HTERT RPE-1 (cell line): ENCODE data around the gene BRSK1.
"Not testable (repeated sequence)": the region's sequence is repeated elsewhere in the genome, so short reads cannot be mapped to it uniquely, and the experiment has no call there.

Experiments used
- in situ Hi-C: fragments of 300-500 bp; cut with MboI; formaldehyde crosslinking; loops from 4 replicates; pipeline ENCODE4 v1.14.3; 2020; ENCODE audit warnings: low sequenced_read_pairs

Gene BRSK1

GRCh38 chr19:55325172-55325571, 41.4 kb downstream of the BRSK1 start, which contains the start of gene TMEM150B:
Gene TMEM150B (minus strand): TSS chr19:55325341. CDS start chr19:55321036, 4,305 bp downstream.
- in situ Hi-C loops = no loop called here

GRCh38 chr19:55328774-55329318, 45.0 kb downstream of the BRSK1 start:
- in situ Hi-C loops = not testable (repeated sequence)

DNA sequence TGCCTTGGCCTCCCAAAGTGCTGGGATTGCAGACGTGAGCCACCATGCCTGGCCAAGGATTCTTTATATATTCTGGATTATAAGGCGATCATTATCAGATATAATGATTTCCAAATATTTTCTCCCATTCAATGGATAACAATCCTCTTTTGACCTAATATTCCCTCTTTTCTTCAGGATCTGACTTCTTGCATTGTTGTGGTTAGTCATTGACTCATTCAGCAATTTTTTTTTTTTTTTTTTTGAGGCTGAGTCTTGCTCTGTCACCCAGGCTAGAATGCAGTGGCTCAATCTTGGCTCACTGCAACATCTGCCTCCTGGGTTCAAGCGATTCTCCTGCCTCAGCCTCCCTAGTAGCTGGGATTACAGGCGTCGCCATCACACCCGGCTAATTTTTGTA, 46.0 kb downstream of the BRSK1 start:
- in situ Hi-C loops = not testable (repeated sequence)

- in situ Hi-C loops = no loop called here
These were observed 50.1 kb downstream of the BRSK1 start for GRCh38 chr19:55333870-55334269.

GRCh38 chr19:55336101-55336500, 52.3 kb downstream of the BRSK1 start:
- in situ Hi-C loops = no loop called here

DNA sequence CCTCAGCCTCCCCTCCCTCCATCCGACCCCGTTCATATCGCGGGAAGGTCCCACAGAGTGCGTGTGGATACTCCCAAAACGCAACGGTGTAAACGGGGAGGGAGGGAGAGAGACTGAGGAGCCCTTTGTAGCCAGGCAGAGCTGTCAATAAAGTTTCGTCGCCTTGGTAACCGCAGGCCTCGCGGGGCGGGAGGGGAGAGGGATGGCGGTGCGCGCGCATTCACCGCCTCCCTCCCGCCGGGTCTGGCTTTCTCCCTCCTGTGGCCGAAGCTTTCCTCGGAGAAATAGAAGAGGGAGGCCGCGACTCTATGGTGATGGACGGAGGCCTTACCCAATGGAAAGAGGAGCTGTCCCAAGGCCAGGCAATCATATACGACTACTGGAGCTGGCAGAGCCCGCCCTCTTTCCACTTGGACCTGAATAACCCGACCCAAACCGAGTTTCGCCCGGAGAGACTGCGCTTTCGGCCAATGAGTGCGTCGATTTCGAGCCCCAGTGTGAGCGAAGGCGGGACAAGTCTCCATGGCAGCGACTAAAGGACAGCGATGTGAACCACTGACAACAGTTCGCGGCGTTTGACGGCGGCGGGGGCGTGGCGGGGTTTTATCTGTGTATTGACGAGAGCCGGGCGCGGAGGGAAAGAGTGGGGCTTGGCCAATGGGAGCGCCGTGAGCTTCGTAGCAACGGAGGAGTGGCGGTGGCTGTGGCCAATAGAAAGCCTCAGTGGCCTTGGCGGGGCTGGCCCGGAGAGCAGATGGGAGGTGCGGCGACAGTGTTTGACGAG, 55.5 kb downstream of the BRSK1 start, which contains the start of gene KMT5C:
KMT5C (plus strand) TSS at position 772 of the 784 bp plus-strand sequence. CDS start 2,061 bp downstream, outside the sequence.
- in situ Hi-C loops = no loop called here

DNA sequence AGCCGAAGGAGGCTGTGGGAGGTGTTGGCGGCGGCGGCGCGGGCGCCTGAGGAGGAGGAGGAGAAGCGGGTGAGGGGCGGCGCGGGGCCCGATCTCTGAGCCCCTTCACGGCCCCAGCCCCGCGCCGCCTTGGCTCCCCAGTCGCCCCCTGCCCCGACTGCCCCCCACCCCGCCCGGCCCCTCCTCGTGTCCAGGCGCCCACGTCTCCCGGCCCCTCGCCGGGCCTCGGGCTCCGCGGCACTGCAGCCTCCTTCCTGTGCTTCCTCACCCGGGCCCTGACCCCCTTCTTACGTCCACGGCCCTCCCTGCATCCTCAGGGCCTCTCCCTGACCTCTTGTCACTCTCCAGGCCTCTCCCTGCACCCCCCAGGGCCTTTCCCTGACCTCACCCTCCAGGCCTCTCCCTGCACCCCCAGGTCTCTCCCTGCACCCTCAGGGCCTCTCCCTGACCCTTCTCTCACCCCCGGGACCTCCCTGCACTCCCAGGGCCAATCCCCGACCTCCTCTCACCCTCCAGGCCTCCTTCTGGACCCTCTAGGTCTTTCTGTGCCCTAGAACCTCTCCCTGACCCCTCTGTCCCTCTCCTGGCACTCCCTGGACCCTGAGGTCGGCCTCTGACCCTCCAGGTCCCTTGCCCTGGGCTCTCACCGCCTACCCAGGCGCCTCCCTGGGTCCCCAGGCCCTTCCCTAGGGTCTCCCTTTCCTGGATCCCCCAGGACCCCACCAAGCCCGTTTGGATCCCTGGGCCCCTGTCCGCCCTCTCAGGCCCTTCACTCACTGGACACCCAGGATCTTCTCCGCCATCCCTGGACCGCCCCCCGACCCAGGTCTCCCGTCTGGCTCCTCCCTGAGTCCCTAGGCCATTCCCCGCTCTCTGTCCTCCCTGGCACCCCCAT, 56.3 kb downstream of the BRSK1 start:
- in situ Hi-C loops = no loop called here

GRCh38 chr19:55340784-55341147, 57.0 kb downstream of the BRSK1 start:
- in situ Hi-C loops = no loop called here

DNA sequence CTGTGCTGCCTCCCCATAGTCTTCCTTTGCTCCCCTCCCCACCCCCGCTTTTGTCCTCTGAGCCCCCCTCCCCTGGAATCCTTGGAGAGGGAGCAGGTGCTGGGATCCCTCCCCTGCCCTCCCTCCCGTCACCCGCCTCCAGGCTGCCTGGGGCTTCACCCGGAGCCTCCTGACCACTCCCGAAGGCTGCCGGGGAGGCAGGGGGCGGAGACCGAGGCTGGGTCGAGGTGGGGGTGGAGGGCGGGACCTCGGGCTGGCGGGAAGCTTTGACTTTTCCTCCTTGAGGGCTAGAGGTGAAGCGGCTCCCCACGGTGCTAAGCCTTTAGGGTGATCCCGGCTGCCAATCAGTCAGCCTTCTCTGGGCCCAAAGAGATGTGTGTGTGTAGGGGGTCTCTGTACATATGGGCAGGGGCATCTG, 57.4 kb downstream of the BRSK1 start:
- in situ Hi-C loops = no loop called here

DNA sequence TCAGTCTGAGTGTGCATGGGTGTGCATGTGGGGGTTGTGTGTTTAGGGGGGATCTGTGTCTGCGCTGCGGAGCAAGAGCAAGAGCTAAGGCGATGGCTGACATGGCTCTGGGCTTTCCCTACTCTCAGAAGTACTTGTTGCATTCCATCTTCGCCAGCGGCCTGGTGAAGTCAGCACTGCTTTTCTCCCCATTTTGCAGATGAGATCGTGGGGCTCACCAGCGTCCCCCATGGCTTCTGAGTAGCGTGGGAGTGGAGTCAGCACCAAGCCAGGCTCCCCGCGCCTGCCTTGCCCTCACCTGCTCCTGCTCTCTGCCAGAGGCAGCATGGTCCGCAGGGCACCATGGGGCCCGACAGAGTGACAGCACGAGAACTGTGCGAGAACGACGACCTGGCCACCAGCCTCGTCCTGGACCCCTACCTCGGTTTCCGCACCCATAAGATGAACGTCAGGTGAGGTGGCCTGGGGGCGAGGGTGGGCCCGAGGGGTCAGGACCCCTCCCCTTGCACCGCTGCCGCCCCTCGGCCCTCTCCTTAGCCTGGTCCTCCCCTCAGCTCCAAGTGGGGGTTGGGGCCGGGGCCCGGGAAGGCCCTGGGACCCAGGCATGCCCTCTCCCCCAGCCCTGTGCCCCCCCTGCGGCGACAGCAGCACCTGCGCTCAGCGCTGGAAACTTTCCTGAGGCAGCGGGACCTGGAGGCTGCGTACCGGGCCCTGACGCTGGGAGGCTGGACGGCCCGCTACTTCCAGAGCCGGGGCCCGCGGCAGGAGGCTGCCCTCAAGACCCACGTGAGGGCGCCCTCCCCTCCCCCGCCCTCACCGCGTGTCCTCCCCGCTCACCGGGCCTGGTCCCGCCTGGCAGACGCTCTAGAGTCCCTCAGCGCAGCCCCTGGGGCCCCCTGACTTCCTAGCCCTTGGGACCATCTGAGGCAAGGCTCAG, 58.1 kb downstream of the BRSK1 start:
- in situ Hi-C loops = no loop called here

GRCh38 chr19:55344444-55344843, 60.6 kb downstream of the BRSK1 start:
- in situ Hi-C loops = no loop called here

GRCh38 chr19:55345101-55345817, 61.5 kb downstream of the BRSK1 start:
- in situ Hi-C loops = no loop called here

DNA sequence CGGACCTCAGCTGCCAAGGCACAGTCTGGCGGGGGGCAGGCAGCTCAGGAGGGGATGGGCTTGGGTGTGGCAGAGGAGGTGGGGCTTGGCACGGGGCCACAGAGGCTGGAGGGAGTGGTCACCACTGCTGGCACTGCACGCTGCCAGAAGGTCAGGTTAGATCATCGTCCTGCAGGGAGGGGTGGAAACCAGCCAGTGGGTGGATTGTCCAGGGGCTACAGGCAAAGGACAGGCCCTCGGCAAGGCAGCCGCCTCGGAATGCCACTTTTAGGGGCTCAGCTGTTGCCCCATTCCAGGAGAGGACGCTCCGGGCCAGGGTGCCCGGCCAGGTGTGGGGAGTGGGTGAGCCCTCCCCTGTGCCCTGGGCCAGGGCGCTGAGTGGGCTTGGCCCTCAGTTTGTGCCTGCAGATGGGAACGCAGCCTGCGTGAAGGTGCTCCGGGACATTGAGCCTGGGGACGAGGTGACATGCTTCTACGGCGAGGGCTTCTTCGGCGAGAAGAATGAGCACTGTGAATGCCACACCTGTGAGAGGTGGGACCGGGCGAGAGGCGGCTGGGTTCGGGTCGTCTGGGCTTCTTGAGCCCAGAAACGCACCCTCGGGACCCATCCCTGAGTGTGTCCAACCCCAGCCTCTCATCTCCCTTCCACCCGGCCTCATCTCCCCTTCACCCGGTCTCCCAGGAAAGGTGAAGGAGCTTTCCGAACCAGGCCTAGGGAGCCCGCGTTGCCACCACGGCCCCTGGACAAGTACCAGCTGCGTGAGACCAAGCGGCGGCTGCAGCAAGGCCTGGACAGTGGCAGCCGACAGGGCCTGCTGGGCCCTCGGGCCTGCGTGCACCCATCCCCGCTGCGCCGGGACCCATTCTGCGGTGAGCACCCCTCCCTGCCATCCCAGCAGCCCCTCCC, 62.3 kb downstream of the BRSK1 start:
- in situ Hi-C loops = no loop called here

- in situ Hi-C loops = no loop called here
These were observed 63.1 kb downstream of the BRSK1 start for GRCh38 chr19:55346725-55347441.

GRCh38 chr19:55347442-55348009, 63.7 kb downstream of the BRSK1 start:
- in situ Hi-C loops = no loop called here

GRCh38 chr19:55348317-55349034, 64.7 kb downstream of the BRSK1 start:
- in situ Hi-C loops = no loop called here
